Stimulated activated CD8-positive, alpha-beta memory T cell treated with anti-CD3 and anti-CD28 coated beads, Interleukin-4, amount 100 ng/mL, for 48 hours (primary cell): ENCODE results near the gene STK40.

Experiments used
- DNase-seq: peaks from one replicate; pipeline ENCODE4 v3.0.0-alpha.2; 2020

STK40 gene

DNA sequence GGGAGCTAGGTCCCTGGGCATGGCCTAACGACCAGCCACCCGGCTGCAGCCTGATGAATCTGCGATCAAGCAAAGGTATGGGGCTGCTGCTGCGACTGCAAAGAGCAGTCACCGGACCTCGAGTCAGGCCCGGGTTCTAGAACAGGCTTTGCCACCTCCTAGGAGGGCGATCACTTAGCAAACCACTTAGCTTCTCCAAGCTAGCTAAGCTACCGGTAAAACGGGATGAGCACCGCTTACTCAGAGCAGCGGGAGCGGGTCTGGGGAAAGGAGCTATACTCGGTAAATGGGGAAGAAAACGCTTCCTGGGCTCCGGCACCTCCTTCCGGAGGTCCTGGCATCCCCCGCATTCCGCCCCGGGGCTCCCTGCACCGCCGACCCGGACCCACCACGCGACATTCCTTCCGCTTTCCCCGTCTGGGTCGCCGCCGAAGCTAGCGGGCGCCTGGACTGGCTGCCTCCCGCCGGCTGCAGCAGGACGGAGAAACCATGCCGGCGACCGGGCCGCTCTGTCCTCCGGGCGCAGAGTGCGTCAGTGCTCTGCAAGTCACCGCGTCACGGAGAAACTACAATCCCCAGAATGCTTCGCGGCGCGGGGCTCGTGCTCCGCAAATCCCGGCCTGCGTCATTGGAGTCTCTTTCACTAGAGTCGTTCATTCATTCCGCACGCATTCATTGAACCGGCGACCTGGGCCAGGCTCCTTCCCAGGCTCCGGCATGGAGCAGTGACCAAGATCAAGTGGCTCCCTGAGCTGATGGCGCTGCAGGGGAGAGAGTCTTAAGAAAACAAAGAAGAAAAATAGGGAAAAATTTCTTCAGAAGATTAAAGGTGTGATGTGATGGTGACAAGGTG lies 11.9 kb upstream of the STK40 start, which contains the start of gene LSM10:
Gene LSM10, minus strand, starts transcription at position 531 of the 853 bp plus-strand sequence. CDS start 3,779 bp downstream, outside the sequence.
- peak; percentile 95 for DNase-seq

DNA sequence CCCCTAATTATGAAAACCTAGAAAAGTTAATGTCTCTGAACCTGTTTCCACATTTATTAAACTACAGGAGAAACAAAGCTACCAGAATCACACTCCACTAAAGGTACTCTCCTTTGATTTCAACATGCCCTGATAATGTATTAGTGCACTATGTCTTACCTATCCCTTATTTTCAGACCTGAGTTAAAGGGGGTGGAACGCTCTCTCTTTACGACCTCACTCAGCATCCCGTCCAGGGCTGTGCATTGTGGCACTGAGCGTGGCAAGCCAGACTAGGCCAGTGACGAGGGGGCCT lies 11.3 kb upstream of the STK40 start:
- DNase-seq, result no peak

DNA sequence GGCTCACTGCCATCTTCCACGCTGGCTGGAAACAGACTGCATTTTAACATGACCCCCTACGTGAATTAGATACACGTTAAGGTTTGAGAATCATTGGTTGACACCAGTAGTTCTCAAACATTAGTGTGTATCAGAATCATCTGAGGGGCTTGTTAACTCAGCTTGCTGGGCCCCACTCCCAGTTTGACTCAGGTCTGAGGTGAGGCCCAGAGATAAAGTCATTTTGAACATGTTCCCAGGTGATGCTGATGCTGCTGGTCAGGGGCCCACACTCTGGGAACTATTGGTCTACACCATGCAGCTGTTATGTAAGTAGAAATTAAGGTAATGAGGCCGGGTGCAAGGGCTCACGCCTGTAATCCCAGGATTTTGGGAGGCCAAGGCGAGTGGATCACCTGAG lies 10.6 kb upstream of the STK40 start:
- peak; percentile 45 for DNase-seq

DNA sequence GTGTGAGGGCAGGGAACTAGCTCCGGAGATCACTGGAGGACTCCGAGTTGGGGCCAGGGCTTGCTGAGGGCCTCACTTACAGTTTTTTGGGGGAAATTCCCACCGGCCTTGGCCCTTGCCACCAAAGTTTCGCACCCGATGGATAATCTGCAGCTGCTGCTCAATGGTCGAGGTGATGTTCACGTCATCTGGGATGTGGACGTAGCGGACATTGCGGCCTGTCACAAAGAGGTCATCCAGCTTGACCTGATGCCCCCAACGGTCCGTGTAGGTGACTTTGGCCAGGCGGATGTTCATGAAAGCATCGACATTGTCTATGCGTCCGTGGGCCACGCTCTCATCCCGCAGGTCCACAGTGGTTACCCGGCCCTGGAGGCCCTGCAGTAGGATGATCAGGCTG lies 8.0 kb upstream of the STK40 start:
- DNase-seq, result no peak

- DNase-seq, result no peak
Observed at GRCh38 chr1:36392836-36393235, 7.1 kb upstream of the STK40 start.

GRCh38 chr1:36391271-36391670 lies 5.5 kb upstream of the STK40 start:
- no peak for DNase-seq

- DNase-seq, result no peak
Observed at GRCh38 chr1:36390411-36390810, 4.7 kb upstream of the STK40 start.

GRCh38 chr1:36389999-36390398 lies 4.3 kb upstream of the STK40 start:
- no peak for DNase-seq

- no peak for DNase-seq
Observed at GRCh38 chr1:36389261-36389660, 3.5 kb upstream of the STK40 start.

DNA sequence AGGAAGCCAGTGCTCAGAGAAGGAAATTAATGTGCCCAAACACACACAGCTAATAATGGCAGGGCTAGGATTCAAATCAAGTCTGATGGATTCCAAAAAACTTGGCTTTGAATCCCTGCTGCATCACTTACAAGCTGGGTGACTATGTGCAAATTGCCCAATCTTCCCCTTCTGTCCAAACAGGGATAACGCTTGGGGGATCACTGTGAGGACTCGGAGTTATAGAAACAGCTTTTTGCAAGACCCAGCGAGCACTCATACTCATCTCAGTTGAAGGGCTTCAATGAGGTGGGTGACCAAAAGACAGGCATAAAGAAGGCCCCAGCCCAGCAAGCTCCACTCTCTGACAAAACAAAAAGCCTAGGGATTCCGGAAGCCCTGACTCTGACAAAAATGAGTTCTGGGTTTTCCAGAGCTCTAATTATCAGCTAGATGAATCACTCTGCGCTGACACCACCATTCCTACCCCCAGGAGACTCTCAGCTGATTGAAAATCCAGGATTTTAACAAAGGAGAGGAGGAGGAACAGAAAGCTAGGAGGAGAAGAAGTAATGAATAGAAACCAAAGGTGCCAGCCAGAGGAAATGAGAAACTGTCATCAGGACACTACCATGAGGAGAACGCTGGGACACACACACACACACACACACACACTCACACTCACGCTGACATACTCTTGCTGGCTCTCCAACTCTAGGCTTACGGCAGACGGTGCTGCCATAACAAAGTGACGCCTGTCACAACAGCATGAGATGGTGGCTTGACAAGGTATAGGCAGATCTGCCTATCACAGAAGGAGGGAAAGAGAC lies 1.6 kb upstream of the STK40 start:
- no peak for DNase-seq

GRCh38 chr1:36386265-36387140 lies 779 bp upstream of the STK40 start:
- DNase-seq, result peak; percentile 93

- peak; percentile 56 for DNase-seq
Observed at GRCh38 chr1:36384542-36385409, 948 bp downstream of the STK40 start.

DNA sequence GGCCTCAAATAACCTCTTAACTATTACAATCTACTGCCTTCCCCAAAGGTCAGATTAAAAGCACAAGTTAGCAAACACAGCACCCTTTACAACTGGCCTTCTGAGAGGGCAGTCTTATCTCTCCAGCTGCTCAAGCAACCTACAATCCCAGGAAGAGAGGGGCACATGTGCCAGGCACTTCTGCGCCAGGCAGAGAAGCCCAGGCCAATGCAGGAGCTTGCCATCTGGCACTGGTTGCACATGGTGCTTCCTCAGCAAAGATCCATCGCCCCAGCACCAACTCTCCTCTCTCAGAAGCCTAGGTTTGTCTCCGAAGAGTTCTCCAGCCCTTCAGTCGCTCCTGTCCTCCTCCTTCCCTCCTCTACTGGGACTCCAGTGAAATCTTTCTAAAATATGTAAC lies 2.5 kb downstream of the STK40 start:
- no peak for DNase-seq

GRCh38 chr1:36382669-36383068 lies 3.1 kb downstream of the STK40 start:
- no peak for DNase-seq

- DNase-seq, result no peak
Observed at GRCh38 chr1:36382231-36382630, 3.5 kb downstream of the STK40 start.

- no peak for DNase-seq
Observed at GRCh38 chr1:36381405-36381804, 4.3 kb downstream of the STK40 start.

DNA sequence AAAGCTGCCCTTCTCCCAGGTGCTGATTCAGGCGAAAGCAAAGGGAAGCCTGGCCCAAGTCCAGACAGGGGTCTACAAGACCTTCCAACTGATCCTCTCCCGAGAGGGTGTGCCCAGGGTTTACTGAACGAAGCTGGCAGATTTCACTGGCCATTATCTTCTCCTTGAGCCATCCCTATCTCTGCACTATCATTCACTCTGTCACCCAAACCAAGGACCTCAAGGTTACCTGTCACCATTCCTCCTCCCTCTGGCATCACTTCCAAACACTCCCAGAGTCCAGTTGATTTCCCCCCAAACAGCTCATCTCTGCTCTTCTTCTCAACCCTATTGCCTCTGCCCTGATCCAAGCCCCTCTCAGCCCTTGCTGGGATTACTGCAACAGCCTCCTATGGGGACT lies 4.9 kb downstream of the STK40 start:
- no peak for DNase-seq

GRCh38 chr1:36380143-36380619 lies 5.5 kb downstream of the STK40 start:
- no peak for DNase-seq

- DNase-seq, result no peak
Observed at GRCh38 chr1:36377791-36378492, 7.8 kb downstream of the STK40 start.

- no peak for DNase-seq
Observed at GRCh38 chr1:36372617-36373016, 13.1 kb downstream of the STK40 start.
